SK-N-SH (cell line): ENCODE measurements around the gene MYMK.

Experiments used
- CTCF ChIP-seq: fragments of 200-600 bp; sonication (generic); IDR thresholded peaks from 2 replicates; pipeline ENCODE4 v1.6.1; 2017; ENCODE audit warnings: antibody characterized with exemption, mild to moderate bottlenecking, moderate library complexity
- JUND ChIP-seq: IDR thresholded peaks from 2 replicates; pipeline ENCODE4 v1.4.0; 2012
- POLR2AphosphoS5 ChIP-seq: IDR thresholded peaks from 2 replicates; pipeline ENCODE4 v1.6.1; 2012; ENCODE audit warnings: low read depth, low read length
- REST ChIP-seq: IDR thresholded peaks from 2 replicates; pipeline ENCODE4 v1.6.1; 2012; ENCODE audit warnings: mild to moderate bottlenecking, low read depth, low read length, moderate library complexity
- RFX5 ChIP-seq: IDR thresholded peaks from 2 replicates; pipeline ENCODE4 v1.6.1; 2012; ENCODE audit warnings: mild to moderate bottlenecking, improper control_type of control experiment, low read length
- SIN3A ChIP-seq: IDR thresholded peaks from 2 replicates; pipeline ENCODE4 v1.6.1; 2012; ENCODE audit warnings: low read depth, mild to moderate bottlenecking, low read length, moderate library complexity, borderline replicate concordance
- TAF1 ChIP-seq: IDR thresholded peaks from 2 replicates; pipeline ENCODE4 v1.6.1; 2012; ENCODE audit warnings: low read depth, mild to moderate bottlenecking, low read length, moderate library complexity, borderline replicate concordance
- TCF12 ChIP-seq: IDR thresholded peaks from 2 replicates; pipeline ENCODE4 v1.4.0; 2012
- TF ChIP-seq, protein P1 (sequence below): IDR thresholded peaks from 2 replicates; pipeline ENCODE4 v1.4.0; 2012; ENCODE audit warnings: low read depth

DNA sequence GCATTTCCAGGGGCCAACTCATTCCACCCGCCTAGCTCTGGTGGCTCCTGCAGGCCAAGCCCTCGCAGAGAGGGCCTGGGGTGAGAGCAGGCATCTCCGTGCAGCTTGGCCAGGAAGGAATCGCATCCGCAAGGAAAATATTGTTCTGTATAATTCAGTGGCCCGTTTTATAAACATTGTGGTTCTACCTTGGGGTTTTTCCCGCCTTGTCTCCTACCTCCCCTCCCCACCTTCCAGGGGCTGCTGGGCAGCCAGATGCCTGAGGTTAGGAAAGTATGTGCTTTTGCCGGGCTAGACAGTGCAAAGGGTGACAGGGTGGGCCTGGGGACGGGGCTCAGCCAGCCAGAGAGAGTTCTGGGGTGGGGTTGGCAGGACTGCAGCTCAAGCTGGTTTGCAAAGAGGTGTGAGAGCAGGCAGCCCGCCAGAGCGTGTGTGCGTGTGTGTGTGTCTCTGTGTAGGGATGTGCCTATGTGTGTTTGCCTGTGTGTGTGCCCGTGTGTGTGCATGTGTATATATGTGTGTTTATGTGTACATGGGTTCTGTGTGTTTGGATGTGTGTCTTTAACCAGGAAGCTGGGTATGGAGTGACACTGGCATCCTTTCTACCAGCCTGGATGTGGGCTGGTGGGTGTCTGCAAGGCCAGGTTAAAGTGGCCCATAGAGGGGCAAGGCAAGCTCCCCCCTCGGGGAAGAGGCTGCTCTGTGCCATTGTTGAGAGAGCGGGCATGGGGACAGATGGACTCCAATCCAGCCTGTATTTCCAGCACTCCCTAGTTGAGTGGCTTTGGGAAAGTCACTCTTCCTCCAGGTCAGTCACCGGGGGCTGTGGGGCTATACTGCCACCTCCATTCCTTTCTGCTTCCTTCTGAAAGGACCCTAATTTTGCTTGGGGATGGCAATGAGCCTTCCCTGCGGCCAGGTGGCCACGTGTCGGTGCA lies 35.2 kb downstream of the MYMK start:
- no peak for TF ChIP-seq JUND
- TF ChIP-seq CTCF, result no peak
- TF ChIP-seq RFX5, result no peak
- no peak for TF ChIP-seq REST
- no peak for TF ChIP-seq POLR2AphosphoS5
- TF ChIP-seq, protein P1, sequence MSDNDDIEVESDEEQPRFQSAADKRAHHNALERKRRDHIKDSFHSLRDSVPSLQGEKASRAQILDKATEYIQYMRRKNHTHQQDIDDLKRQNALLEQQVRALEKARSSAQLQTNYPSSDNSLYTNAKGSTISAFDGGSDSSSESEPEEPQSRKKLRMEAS, result no peak
- no peak for TF ChIP-seq TAF1
- no peak for TF ChIP-seq SIN3A
- no peak for TF ChIP-seq TCF12
